HG02840 (cell line): ENCODE results near the gene OR7G1.
"Not testable (repeated sequence)": the region's sequence is repeated elsewhere in the genome, so short reads cannot be mapped to it uniquely, and the experiment has no call there.

Experiments
- ATAC-seq: cut with Tn5 transposase; IDR thresholded peaks from one replicate; pipeline ENCODE4 v1.9.1; 2021; ENCODE audit warnings: mild to moderate bottlenecking, moderate library complexity, moderate number of reproducible peaks; ENCODE audit not compliant: unreplicated experiment, low FRiP score

The OR7G1 gene

DNA sequence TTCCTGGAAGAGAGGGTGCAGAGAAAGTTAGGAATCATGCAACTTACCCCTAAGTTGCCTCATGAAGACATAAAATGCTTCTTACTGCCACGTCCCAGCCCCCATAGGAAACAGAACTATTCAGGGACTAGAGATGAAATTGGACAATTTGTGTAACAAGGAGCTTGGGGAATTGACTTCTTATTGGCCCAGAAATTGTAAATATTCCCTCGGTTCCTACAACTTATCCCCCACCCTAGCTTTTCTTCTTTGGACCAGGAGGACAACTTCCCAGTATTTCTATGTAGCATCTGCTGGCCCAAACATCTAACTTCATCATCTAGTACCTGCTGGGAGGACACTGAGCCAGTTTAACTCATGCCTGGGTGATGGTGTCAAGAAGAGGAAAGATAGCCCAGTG, 28.8 kb downstream of the OR7G1 start, which contains the start of gene OR1M1:
Gene OR1M1, plus strand, starts transcription at position 301 of the 400 bp plus-strand sequence. CDS start 6,184 bp downstream, outside the sequence.
- no peak for ATAC-seq

DNA sequence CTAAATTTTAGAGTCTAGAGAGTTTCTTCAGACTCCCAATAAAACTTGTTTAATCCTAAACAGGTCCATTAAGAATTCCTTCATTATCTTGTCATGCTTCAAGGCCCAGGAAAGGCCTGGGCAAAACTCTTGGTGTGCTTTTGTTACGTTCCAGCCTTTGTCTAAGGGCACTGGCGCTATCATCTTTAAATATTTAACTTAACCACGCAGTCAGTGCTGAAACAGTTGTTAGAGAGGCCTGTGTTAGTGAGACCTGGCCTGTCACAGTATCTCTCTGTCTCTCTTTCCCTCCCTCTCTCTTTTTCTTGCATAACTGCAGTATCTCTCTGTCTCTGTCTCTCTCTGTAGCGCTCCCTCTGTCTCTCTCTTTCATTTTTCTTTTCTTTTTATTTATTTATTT, 36.9 kb downstream of the OR7G1 start:
- ATAC-seq = no peak

DNA sequence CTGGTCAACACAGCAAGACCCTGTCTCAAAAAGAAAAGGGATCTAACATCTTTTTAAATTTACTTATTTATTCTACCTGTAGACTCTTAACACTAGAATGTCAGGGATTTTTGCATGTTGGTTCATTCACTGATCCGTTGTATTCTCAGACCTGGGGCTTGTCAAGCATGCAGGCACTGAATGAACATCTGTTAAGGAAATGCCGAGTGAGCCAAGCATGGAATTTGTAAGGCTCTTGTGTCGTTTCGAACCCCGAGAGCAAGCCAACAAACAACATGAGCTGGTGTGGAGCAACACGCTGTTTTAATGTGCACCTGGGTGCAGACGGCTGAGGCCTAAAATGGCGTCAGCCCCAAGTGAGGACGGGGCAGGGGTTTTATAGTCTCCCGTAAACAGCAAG, 38.7 kb downstream of the OR7G1 start:
- ATAC-seq = no peak

DNA sequence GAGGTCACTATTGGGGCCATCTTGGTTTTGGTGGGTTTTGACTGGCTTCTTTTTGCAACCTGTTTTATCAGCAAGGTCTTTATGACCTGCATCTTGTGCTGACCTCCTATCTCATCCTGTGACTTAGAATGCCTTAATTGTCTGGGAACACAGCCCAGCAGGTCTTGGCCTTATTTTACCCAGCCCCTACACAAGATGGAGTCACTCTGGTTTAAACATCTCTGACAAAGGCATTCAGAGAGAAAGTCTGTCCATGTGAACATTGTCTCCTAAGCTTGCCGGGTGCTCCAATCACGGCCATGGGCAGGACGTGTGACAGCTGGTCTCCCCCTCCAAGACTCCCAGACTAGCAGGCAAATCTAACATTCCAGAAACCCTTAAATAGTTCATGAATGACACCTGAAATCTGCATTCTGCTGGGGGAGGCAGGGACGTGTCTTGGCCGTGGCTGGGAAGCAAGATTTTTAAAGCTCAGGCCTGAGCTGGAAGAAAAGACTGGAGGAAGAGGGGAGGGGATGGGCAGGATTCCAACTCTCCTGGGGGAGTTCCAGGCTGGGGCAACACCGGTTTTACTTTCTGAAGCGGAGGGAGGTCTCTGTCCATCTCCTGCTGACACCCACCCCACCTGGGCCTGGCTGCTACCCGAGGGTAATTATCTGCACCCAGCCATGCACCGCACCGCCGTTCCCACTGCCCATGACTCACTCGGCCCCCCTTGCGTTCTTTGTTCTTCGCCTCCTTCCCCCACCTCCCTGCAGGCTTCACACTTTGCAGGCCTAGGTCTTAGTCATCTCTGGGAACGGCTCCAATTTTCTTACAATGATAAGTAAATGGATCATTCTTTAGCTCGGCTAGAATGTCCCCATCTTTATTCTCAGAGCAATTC, 40.3 kb downstream of the OR7G1 start:
- no peak for ATAC-seq

DNA sequence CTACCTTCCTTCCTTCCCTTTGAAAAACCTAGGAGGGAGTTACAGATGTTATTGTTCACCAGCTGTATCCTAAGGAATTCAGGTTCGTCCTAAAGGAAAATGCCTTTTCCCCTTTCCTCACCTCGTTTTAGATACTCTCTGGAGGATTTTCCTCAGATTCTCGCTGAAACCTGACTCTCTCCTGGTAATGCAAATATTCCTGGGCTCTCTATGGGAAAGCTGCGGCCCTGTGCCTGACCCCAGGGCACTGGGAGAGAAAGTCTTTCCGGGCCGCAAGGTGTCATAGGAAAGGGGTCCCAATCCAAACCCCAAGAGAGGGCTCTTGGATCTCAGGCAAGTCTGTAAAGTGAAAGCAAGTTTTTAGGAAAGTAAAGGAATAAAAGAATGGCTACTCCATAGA, 41.8 kb downstream of the OR7G1 start:
- ATAC-seq = no peak

DNA sequence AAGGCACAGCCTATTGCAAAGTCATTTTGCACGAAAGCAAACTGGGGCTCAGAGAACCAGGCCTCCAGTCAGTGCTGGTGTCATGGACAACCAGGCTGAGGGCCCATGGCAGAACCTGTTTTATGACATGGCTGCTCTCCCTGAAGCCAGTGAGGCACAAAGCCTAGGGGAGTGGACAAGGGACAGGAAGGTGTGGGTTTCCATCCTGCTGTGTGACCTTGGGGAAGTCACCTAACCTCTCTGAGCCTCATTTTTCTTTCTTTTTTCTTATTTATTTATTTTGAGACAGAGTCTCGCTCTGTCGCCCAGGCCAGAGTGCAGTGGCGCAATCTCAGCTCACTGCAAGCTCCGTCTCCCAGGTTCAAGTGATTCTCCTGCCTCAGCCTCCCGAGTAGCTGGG, 43.8 kb downstream of the OR7G1 start:
- ATAC-seq = not testable (repeated sequence)

DNA sequence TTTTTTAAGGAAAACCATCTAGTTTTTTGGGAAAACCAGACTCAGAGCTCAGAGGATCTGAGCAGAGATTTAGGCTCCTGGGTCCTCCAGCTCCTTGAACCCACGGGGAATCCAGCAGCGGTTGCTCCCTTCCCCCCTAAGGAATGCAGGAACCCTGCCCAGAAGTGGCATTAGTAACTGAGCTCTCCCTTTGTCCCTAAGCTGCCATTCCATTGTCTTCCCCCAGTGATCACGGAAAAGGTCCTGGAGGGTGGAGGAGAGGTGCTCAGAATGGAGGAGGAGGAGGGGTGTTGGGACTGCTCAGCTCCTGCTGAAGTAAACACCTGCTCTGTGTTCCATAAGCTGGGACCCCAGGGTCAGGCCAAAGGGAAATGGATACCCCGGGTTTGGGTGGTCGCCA, 45.5 kb downstream of the OR7G1 start:
- ATAC-seq = no peak

DNA sequence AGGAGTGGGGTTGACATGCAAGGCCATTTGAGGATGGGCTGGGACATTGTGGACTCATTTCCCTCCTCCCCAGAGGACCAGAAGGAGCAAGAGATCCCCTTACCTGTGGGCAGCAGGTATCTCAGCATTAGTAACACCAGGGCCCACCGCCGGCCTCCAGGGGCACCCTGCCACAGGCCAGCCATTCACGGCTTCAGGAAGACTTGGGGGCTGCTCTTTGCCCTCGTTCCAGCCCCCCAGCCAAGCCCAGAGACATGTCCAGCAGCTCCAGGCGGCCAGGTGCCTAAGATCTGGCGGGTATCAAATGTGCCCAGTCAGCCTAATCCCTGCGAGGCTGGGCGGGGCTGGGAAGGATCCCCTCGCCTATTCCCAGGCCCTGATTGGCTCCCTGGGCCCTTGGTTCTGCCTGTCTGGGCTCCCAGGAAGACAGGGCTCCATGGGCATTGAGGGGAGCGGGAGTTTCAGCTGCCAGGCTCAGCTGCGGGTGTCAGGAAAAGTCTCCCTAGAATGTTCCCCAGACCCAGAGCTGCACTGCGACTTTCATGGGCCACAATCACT, 50.0 kb downstream of the OR7G1 start:
- no peak for ATAC-seq
